GM23338 (cell line): Measurements from ENCODE around the gene DISP3. TPM values are rescaled to one million over a fixed set of nuclear protein-coding genes. Genes with fewer than 3 reads are reported as not detected.

Experiments used
- ATAC-seq: fragments of 200-7000 bp; cut with Tn5 transposase; 3 replicates; pipeline ENCODE4 v1.9.1; 2020
- DNase-seq: peaks from one replicate; pipeline ENCODE4 v3.0.0-alpha.2; 2015; ENCODE audit warnings: low spot score
- H2AFZ ChIP-seq: fragments of 200-600 bp; sonication (generic); 2 replicates; pipeline ENCODE4 v1.8.0; 2016; ENCODE audit warnings: antibody characterized with exemption, mild to moderate bottlenecking, moderate library complexity
- H3F3A ChIP-seq: fragments of 200-600 bp; sonication (generic); replicated peaks from 2 replicates; pipeline ENCODE4 v1.8.0; 2017; ENCODE audit warnings: antibody characterized with exemption, mixed run types, low read depth
- H3K27ac ChIP-seq: fragments of 200-600 bp; sonication (generic); 2 replicates; pipeline ENCODE4 v1.6.1; 2016; ENCODE audit warnings: low read depth
- H3K27me3 ChIP-seq: fragments of 200-600 bp; sonication (generic); 2 replicates; pipeline ENCODE4 v1.8.0; 2016; ENCODE audit warnings: mild to moderate bottlenecking, mixed run types, moderate library complexity; ENCODE audit not compliant: insufficient read depth
- H3K36me3 ChIP-seq: fragments of 200-600 bp; sonication (generic); 2 replicates; pipeline ENCODE4 v1.8.0; 2016; ENCODE audit warnings: mild to moderate bottlenecking; ENCODE audit not compliant: insufficient read depth
- H3K4me1 ChIP-seq: fragments of 200-600 bp; sonication (generic); 2 replicates; pipeline ENCODE4 v1.8.0; 2016; ENCODE audit warnings: mild to moderate bottlenecking, moderate library complexity; ENCODE audit not compliant: insufficient read depth
- H3K4me2 ChIP-seq: fragments of 200-600 bp; sonication (generic); 2 replicates; pipeline ENCODE4 v1.7.1; 2017; ENCODE audit warnings: mixed run types
- H3K4me3 ChIP-seq: fragments of 200-600 bp; sonication (generic); 2 replicates; pipeline ENCODE4 v1.6.1; 2016; ENCODE audit warnings: mixed run types
- H3K79me2 ChIP-seq: fragments of 200-600 bp; sonication (generic); replicated peaks from 2 replicates; pipeline ENCODE4 v1.8.0; 2017; ENCODE audit warnings: mild to moderate bottlenecking; ENCODE audit not compliant: insufficient read depth
- H3K9me2 ChIP-seq: fragments of 200-600 bp; sonication (generic); 2 replicates; pipeline ENCODE4 v1.8.0; 2017; ENCODE audit not compliant: insufficient read depth
- H4K20me1 ChIP-seq: fragments of 200-600 bp; sonication (generic); replicated peaks from 2 replicates; pipeline ENCODE4 v1.8.0; 2017; ENCODE audit warnings: mild to moderate bottlenecking; ENCODE audit not compliant: insufficient read depth
- H3K27ac Mint-ChIP-seq: 2 replicates; pipeline ENCODE4 v1.8.0; 2020; ENCODE audit warnings: inconsistent platforms, mild to moderate bottlenecking, moderate library complexity, mixed read lengths
- H3K27me3 Mint-ChIP-seq: 3 replicates; pipeline ENCODE4 v1.8.0; 2022; ENCODE audit warnings: low read depth, mild to moderate bottlenecking, moderate library complexity, mixed read lengths, inconsistent platforms; ENCODE audit not compliant: insufficient read depth, poor library complexity
- H3K36me3 Mint-ChIP-seq: 3 replicates; pipeline ENCODE4 v1.8.0; 2021; ENCODE audit warnings: low read depth, mild to moderate bottlenecking, inconsistent platforms, moderate library complexity, mixed read lengths
- H3K4me1 Mint-ChIP-seq: 3 replicates; pipeline ENCODE4 v1.8.0; 2020; ENCODE audit warnings: mild to moderate bottlenecking, inconsistent platforms, mixed read lengths
- H3K4me3 Mint-ChIP-seq: 3 replicates; pipeline ENCODE4 v1.8.0; 2021; ENCODE audit warnings: moderate library complexity, mild to moderate bottlenecking, inconsistent platforms, mixed read lengths
- H3K9me3 Mint-ChIP-seq: 3 replicates; pipeline ENCODE4 v1.8.0; 2020; ENCODE audit warnings: moderate library complexity, mild to moderate bottlenecking, inconsistent platforms, mixed read lengths
- CREB1 ChIP-seq: fragments of 250-450 bp; sonication (Bioruptor Pico); IDR thresholded peaks from 2 replicates; pipeline ENCODE4 v1.5.0; 2020; ENCODE audit warnings: low read depth, mild to moderate bottlenecking, moderate library complexity
- EZH2 ChIP-seq: fragments of 200-600 bp; sonication (generic); IDR thresholded peaks from one replicate; pipeline ENCODE4 v1.8.0; 2017; ENCODE audit warnings: antibody characterized with exemption, mild to moderate bottlenecking, low read depth; ENCODE audit not compliant: unreplicated experiment
- EZH2phosphoT487 ChIP-seq: fragments of 200-600 bp; sonication (generic); IDR thresholded peaks from one replicate; pipeline ENCODE4 v1.8.1; 2018; ENCODE audit warnings: antibody characterized with exemption; ENCODE audit not compliant: unreplicated experiment
- JUNB ChIP-seq: IDR thresholded peaks from one replicate; pipeline ENCODE4 v1.6.1; 2016; ENCODE audit warnings: antibody characterized with exemption; ENCODE audit not compliant: unreplicated experiment
- NANOG ChIP-seq: IDR thresholded peaks from 2 replicates; pipeline ENCODE4 v1.6.1; 2016; ENCODE audit warnings: antibody characterized with exemption, borderline replicate concordance
- POLR2AphosphoS5 ChIP-seq: IDR thresholded peaks from 2 replicates; pipeline ENCODE4 v1.6.1; 2016; ENCODE audit warnings: antibody characterized with exemption, low read depth
- STAT1 ChIP-seq: IDR thresholded peaks from one replicate; pipeline ENCODE4 v1.6.1; 2016; ENCODE audit warnings: antibody characterized with exemption; ENCODE audit not compliant: unreplicated experiment
- ZNF114 ChIP-seq: fragments of 250-450 bp; sonication (Bioruptor Pico); IDR thresholded peaks from 2 replicates; pipeline ENCODE4 v1.5.0; 2020; ENCODE audit warnings: mild to moderate bottlenecking, moderate library complexity
- ZNF331 ChIP-seq: fragments of 250-450 bp; sonication (Bioruptor Pico); IDR thresholded peaks from 2 replicates; pipeline ENCODE4 v1.5.0; 2020; ENCODE audit warnings: low read depth, mild to moderate bottlenecking, moderate library complexity
- polyA plus RNA-seq: library from polyadenylated mRNA; unstranded; fragments of >200 nt; fragmentation: Nextera tagmentation; extraction: Ambion mirVana; gene quantifications from 2 replicates; pipeline ENCODE4 v1.2.1, GENCODE V29; 2016
- total RNA-seq: library from RNA; depleted of rRNA; stranded (reverse); fragments of >200 nt; shearing (Covaris generic); gene quantifications from 2 replicates; pipeline ENCODE4 v1.2.3, GENCODE V29; 2014
- TF ChIP-seq, protein P1 (sequence below): IDR thresholded peaks from one replicate; pipeline ENCODE4 v1.6.1; 2018; ENCODE audit warnings: antibody characterized with exemption; ENCODE audit not compliant: unreplicated experiment
- TF ChIP-seq, protein P2 (sequence below), 2 experiments: fragments of 200-600 bp in 1 of 2; sonication (generic) in 1 of 2; conservative IDR thresholded peaks; 2 replicates each; pipeline versions ENCODE4 v1.5.1 to v1.6.1; 2016 to 2017; ENCODE audit warnings: antibody characterized with exemption in 2 of 2, low read depth in 2 of 2, mild to moderate bottlenecking in 2 of 2, moderate library complexity in 1 of 2
- TF ChIP-seq, protein P3 (sequence below): IDR thresholded peaks from 2 replicates; pipeline ENCODE4 v1.6.1; 2016; ENCODE audit warnings: antibody characterized with exemption
- TF ChIP-seq, protein P4 (sequence below): fragments of 250-450 bp; sonication (Bioruptor Pico); IDR thresholded peaks from 2 replicates; pipeline ENCODE4 v1.5.0; 2020; ENCODE audit warnings: mild to moderate bottlenecking, moderate library complexity

The DISP3 gene
- total and polyA plus RNA-seq, 2 experiments from 2014 or later: 3.2 to 11.1 TPM

DNA sequence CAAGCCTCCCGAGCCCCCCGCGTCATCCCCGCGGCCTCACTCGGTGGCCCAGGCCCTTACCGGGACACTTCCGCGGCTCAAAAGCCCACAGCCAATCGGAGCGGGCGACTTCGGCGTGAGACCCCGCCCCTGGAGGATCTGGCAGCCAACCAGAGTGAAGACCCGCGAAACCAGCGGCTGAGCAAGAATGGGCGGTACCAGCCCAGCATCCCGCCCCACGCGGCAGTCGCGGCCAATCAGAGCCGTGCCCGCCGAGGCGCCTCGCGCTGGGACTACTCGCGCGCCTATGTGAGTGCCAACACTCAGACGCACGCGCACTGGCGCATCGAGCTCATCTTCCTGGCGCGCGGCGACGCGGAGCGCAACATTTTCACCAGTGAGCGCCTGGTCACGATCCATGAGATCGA lies 22.5 kb downstream of the DISP3 start:
- peak; percentile 10; the same call in 2 of the 3 replicates for ATAC-seq
- Histone ChIP-seq H3F3A (no peaks in the 10 kb centered on the region), H3K79me2 (no peaks in the 10 kb centered on the region), H3K4me3 (no peak overlapping the region), H3K4me2 (no peak overlapping the region), H3K27ac (no peak overlapping the region), H3K36me3 (peaks cover 11% of the 10 kb centered on the region; the same call in 1 of the 2 replicates), H4K20me1 (no peaks in the 10 kb centered on the region), H3K4me1 (peaks cover 36% of the 10 kb centered on the region), H3K9me2 (no peaks in the 10 kb centered on the region; the same call in 1 of the 2 replicates), H2AFZ (no peak overlapping the region), H3K27me3 (no peaks in the 10 kb centered on the region)
- Mint-ChIP-seq H3K27me3 (peaks cover 6% of the 10 kb centered on the region), H3K27ac (no peak overlapping the region), H3K9me3 (peaks cover 35% of the 10 kb centered on the region), H3K4me1 (peaks cover 40% of the 10 kb centered on the region), H3K4me3 (no peak overlapping the region), H3K36me3 (peaks cover 55% of the 10 kb centered on the region)
- TF ChIP-seq CREB1 (CRISPR knock-in tag): no peak
- no peak for TF ChIP-seq ZNF114
- no peak for TF ChIP-seq EZH2phosphoT487
- TF ChIP-seq, protein P1, sequence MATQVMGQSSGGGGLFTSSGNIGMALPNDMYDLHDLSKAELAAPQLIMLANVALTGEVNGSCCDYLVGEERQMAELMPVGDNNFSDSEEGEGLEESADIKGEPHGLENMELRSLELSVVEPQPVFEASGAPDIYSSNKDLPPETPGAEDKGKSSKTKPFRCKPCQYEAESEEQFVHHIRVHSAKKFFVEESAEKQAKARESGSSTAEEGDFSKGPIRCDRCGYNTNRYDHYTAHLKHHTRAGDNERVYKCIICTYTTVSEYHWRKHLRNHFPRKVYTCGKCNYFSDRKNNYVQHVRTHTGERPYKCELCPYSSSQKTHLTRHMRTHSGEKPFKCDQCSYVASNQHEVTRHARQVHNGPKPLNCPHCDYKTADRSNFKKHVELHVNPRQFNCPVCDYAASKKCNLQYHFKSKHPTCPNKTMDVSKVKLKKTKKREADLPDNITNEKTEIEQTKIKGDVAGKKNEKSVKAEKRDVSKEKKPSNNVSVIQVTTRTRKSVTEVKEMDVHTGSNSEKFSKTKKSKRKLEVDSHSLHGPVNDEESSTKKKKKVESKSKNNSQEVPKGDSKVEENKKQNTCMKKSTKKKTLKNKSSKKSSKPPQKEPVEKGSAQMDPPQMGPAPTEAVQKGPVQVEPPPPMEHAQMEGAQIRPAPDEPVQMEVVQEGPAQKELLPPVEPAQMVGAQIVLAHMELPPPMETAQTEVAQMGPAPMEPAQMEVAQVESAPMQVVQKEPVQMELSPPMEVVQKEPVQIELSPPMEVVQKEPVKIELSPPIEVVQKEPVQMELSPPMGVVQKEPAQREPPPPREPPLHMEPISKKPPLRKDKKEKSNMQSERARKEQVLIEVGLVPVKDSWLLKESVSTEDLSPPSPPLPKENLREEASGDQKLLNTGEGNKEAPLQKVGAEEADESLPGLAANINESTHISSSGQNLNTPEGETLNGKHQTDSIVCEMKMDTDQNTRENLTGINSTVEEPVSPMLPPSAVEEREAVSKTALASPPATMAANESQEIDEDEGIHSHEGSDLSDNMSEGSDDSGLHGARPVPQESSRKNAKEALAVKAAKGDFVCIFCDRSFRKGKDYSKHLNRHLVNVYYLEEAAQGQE: no peak
- TF ChIP-seq NANOG: no peak
- TF ChIP-seq STAT1: no peak
- TF ChIP-seq, protein P2, sequence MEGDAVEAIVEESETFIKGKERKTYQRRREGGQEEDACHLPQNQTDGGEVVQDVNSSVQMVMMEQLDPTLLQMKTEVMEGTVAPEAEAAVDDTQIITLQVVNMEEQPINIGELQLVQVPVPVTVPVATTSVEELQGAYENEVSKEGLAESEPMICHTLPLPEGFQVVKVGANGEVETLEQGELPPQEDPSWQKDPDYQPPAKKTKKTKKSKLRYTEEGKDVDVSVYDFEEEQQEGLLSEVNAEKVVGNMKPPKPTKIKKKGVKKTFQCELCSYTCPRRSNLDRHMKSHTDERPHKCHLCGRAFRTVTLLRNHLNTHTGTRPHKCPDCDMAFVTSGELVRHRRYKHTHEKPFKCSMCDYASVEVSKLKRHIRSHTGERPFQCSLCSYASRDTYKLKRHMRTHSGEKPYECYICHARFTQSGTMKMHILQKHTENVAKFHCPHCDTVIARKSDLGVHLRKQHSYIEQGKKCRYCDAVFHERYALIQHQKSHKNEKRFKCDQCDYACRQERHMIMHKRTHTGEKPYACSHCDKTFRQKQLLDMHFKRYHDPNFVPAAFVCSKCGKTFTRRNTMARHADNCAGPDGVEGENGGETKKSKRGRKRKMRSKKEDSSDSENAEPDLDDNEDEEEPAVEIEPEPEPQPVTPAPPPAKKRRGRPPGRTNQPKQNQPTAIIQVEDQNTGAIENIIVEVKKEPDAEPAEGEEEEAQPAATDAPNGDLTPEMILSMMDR (conservative IDR thresholded peaks at IDR 0.05; ENCODE audit: low read depth in 2 of 2): no peak
- no peak for TF ChIP-seq EZH2
- TF ChIP-seq JUNB: no peak
- no peak for TF ChIP-seq ZNF331 (CRISPR knock-in tag)
- TF ChIP-seq POLR2AphosphoS5: no peak
- TF ChIP-seq, protein P3, sequence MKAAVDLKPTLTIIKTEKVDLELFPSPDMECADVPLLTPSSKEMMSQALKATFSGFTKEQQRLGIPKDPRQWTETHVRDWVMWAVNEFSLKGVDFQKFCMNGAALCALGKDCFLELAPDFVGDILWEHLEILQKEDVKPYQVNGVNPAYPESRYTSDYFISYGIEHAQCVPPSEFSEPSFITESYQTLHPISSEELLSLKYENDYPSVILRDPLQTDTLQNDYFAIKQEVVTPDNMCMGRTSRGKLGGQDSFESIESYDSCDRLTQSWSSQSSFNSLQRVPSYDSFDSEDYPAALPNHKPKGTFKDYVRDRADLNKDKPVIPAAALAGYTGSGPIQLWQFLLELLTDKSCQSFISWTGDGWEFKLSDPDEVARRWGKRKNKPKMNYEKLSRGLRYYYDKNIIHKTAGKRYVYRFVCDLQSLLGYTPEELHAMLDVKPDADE: no peak
- TF ChIP-seq, protein P4, sequence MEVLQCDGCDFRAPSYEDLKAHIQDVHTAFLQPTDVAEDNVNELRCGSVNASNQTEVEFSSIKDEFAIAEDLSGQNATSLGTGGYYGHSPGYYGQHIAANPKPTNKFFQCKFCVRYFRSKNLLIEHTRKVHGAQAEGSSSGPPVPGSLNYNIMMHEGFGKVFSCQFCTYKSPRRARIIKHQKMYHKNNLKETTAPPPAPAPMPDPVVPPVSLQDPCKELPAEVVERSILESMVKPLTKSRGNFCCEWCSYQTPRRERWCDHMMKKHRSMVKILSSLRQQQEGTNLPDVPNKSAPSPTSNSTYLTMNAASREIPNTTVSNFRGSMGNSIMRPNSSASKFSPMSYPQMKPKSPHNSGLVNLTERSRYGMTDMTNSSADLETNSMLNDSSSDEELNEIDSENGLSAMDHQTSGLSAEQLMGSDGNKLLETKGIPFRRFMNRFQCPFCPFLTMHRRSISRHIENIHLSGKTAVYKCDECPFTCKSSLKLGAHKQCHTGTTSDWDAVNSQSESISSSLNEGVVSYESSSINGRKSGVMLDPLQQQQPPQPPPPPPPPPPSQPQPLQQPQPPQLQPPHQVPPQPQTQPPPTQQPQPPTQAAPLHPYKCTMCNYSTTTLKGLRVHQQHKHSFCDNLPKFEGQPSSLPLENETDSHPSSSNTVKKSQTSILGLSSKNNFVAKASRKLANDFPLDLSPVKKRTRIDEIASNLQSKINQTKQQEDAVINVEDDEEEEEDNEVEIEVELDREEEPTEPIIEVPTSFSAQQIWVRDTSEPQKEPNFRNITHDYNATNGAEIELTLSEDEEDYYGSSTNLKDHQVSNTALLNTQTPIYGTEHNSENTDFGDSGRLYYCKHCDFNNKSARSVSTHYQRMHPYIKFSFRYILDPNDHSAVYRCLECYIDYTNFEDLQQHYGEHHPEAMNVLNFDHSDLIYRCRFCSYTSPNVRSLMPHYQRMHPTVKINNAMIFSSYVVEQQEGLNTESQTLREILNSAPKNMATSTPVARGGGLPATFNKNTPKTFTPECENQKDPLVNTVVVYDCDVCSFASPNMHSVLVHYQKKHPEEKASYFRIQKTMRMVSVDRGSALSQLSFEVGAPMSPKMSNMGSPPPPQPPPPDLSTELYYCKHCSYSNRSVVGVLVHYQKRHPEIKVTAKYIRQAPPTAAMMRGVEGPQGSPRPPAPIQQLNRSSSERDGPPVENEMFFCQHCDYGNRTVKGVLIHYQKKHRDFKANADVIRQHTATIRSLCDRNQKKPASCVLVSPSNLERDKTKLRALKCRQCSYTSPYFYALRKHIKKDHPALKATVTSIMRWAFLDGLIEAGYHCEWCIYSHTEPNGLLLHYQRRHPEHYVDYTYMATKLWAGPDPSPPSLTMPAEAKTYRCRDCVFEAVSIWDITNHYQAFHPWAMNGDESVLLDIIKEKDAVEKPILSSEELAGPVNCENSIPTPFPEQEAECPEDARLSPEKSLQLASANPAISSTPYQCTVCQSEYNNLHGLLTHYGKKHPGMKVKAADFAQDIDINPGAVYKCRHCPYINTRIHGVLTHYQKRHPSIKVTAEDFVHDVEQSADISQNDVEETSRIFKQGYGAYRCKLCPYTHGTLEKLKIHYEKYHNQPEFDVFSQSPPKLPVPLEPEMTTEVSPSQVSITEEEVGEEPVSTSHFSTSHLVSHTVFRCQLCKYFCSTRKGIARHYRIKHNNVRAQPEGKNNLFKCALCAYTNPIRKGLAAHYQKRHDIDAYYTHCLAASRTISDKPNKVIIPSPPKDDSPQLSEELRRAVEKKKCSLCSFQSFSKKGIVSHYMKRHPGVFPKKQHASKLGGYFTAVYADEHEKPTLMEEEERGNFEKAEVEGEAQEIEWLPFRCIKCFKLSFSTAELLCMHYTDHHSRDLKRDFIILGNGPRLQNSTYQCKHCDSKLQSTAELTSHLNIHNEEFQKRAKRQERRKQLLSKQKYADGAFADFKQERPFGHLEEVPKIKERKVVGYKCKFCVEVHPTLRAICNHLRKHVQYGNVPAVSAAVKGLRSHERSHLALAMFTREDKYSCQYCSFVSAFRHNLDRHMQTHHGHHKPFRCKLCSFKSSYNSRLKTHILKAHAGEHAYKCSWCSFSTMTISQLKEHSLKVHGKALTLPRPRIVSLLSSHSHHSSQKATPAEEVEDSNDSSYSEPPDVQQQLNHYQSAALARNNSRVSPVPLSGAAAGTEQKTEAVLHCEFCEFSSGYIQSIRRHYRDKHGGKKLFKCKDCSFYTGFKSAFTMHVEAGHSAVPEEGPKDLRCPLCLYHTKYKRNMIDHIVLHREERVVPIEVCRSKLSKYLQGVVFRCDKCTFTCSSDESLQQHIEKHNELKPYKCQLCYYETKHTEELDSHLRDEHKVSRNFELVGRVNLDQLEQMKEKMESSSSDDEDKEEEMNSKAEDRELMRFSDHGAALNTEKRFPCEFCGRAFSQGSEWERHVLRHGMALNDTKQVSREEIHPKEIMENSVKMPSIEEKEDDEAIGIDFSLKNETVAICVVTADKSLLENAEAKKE (CRISPR knock-in tag): no peak
- peak; percentile 64 for DNase-seq
